ENCODE measurements around the gene TMEM50A.
"Not testable (repeated sequence)": the region's sequence is repeated elsewhere in the genome, so short reads cannot be mapped to it uniquely, and the experiment has no call there.

Gene TMEM50A

DNA sequence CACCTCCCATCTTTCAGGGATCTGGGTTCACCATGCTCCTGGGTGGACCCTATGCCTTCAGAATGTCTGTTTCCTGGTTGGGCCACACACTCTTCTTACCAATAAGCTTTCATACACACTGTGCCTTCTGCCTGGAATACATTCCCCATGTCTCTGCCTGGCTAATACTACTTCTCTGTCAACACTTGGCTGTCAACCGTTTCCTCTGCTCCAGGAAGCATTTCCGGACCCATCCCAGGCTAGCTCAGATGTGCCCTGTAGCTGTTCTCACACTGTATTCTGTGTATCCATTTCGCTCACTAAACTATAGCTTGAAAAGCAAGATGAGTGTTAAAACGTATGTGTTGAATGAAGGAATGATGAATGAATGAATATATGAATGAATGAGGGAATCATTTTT lies 49.0 kb downstream of the TMEM50A start:
- DNase-seq (ENCODE audit: low read depth): not testable (repeated sequence)

DNA sequence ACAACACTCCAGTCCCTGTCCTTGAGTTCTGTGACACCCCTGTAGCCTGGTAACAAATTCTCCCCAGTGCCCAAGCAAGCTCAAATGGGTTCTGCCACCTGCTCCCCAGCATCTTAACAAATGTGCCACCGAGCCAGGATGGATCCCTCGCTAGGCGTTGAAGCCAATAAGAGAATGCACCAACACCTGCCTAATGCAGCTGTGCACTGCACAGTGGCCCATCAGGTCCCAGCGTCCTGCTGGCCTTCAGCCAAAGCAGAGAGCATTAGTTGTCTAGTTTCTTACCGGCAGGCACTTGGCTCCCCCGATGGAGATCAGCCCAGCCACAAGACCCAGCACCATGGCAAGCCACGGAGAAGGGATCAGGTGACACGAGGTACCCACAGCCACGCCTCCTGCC lies 50.6 kb downstream of the TMEM50A start:
- DNase-seq (ENCODE audit: low read depth): not testable (repeated sequence)

DNA sequence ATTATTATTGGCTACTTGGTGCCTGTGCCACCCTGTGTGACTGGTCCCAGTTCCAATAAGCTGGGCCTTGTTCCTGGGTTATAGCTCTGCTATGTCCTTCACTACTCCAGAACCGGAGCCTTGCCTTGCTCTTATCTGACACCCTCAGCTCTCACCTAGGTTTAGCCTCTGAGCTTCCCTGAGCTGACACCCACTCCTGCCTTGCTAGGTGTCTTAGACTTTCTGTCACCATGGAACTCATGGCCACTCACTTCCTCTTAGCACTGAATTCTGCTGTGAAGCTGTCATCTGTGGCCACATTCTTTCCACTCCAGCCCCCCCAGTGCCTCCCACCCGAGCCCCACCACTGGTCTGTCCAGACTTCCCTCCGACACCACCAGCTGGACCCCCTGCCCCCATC lies 51.6 kb downstream of the TMEM50A start:
- DNase-seq (ENCODE audit: low read depth): not testable (repeated sequence)

DNA sequence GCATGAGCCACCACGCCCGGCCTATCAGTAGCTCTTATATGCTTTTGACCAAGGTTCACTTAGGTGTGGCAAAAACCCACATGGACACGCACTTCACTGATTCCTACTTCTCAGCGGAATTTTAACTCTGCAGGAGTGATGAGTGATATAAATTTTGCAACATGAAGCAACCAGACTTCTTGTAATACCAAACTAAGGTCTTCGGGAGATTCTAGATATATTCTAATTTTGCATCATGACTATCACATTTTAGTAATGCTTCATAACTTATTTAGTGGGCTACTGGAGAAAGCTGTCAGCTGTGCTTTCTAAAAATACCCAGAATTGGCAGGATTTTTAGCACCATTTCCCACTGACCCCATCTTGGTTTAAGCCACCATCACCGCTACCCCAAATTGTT lies 54.7 kb downstream of the TMEM50A start:
- no peak for DNase-seq (ENCODE audit: low read depth)

DNA sequence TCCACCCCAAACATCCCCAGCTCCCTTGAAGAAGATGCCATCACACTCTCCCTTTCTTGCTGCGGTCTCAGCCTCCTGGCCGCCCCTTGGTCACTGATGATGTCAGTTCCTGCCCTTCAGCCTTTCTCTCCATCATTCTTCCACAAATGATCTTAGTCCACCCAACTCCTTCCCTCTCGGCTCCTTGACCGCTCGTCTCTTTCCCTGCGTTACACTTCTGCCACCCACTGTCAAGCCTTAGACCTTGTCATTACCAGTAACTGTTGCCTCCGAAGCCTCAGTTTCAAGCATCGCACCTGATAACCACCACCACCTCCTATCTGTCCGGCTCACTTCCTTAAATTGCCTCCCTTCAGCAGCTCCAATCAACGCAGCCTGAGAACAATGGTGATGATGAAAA lies 59.4 kb downstream of the TMEM50A start:
- not testable (repeated sequence) for DNase-seq (ENCODE audit: low read depth)

DNA sequence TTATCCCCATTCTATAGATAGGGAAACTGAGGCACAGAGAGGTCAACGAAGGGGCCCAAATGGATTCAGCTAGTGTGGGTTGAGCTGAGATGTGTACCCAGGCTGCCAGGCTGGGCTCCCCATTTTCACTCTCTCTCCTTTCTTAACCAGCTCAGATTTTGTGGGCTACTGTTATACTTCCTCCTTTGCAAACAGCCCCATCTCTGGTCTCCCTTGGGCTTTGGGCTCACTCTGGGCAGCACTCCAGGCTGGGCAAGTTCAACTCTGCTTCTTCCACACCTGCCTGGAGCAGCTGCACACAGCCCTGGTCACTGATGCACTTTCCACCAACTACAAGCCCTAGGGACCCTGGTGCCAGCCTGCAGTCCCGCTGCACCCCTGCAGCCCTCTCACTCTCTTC lies 59.9 kb downstream of the TMEM50A start:
- DNase-seq (ENCODE audit: low read depth): not testable (repeated sequence)

DNA sequence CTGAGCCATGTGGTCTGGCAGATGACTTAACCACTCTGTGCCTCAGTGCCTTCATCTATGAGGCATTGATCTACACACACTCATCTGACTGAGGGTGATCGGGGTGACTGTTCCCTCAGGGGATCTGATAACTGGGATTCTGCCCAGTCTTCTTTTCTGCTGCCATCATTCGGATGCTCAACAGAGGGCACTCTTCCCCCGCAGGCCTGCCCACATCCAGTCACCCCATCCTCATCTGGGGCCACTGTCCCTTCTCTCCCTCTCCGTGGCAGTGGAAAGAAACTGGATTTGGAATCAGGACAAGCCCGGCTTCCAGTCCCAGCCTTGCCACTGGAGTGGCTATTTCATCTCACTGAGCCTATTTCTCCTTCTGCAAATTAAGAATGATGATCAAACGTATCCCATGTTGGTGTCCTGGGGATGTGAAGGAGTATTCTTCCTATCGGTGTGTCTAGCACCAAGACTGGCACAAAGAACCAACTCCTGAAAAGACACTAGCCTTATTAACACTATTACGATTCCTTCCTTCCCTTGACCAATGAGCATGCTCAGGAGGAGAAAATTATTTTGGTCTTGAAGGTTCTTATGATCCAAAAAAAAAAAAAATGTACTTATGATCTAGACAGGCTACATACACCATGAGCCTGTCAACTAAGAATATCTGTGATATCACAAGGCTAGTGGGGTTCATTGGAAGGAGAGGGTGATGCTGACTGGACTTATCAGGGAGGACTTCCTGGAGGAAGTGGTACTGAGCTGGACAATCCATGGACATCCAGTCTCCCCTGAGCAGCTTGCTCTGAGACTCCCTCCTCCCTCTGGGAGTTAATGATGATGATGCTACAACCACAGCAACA lies 65.0 kb downstream of the TMEM50A start:
- DNase-seq (ENCODE audit: low read depth): not testable (repeated sequence)

DNA sequence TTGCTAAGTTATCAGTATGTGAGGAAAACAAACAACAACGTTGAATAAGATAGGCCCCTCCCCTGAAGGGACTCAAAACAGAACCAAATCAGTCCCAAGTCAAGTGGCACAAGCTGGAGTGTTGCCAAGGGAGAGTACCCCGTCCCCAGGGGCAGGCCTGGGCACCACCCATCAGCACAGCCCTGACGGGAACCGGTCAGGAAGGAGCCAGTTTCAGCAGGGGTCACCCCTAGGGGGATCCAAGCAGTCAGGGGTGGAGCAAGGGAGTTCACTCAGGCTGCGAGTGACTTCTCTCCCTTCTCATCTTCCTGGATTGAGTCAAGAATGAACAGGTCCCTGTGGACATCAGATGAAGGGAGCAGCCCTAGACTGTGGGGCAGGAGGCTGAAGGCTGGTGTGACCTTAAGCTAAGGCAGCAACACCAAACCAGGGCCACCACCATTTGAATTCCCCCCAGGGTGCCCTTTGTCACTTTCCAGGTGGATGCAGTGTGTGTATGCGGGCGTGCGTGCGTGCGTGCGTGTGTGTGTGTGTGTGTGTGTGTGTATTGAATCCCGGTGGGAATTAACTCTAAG lies 67.7 kb downstream of the TMEM50A start:
- not testable (repeated sequence) for DNase-seq (ENCODE audit: low read depth)

DNA sequence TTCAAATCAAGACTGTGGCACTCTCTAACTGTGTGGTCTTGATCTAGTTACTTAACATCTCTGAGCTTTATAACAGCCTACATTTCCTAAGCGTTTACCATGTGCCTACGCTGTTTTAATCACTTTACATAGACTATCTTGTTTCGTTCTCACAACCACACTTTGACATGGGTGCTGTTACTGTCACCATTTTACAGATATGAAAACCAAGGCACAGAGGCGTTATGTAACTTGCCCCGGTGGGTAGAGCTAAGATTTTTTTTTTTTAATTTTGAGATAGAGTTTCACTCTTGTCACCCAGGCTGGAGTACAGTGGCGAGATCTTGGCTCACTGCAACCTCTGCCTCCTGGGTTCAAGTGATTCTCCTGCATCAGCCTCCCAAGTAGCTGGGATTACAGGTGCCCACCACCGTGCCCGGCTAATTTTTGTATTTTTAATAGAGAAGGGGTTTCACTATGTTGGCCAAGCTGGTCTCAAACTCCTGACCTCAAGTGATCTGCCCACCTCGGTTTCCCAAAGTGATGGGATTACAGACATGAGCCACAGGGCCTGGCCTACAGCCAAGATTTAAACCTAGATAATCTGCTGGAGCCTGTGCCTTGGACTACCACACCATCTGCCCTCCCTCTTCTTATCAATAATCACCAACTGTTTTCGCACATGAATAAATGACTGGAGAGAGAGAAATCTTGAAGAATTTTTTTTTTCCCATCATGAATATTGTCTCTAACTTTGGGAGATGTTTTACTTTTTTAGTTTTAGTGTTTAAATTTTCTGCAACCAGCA lies 71.7 kb downstream of the TMEM50A start:
- DNase-seq (ENCODE audit: low read depth): not testable (repeated sequence)

All from non-pigmented ciliary epithelial cell (primary cell).